NOMO-1 treated with DMSO at 0.1 percent for 48 hours (cell line): Measurements from ENCODE around the gene AGFG2.
A peak's percentile ranks its signal among the peaks of the same experiment; 100 is the strongest.

Experiments
- DNase-seq: peaks from one replicate; lab custom pipeline; 2025; ENCODE audit not compliant: unreplicated experiment; lab: John Stamatoyannopoulos, UW

Gene AGFG2

GRCh38 chr7:100571829-100572116, 32.8 kb downstream of the AGFG2 start:
- no peak for DNase-seq

- no peak for DNase-seq
These were observed 33.4 kb downstream of the AGFG2 start for GRCh38 chr7:100572281-100572948.

- DNase-seq: no peak
These were observed 34.1 kb downstream of the AGFG2 start for GRCh38 chr7:100572949-100573675.

GRCh38 chr7:100573691-100574361, 34.8 kb downstream of the AGFG2 start, which contains the start of gene SAP25:
TSS of gene SAP25 (minus strand) at chr7:100573900. CDS start at chr7:100573742, 158 bp downstream.
- DNase-seq: no peak

- DNase-seq: no peak
These were observed 35.6 kb downstream of the AGFG2 start for GRCh38 chr7:100574362-100575205.

- no peak for DNase-seq
These were observed 36.2 kb downstream of the AGFG2 start for GRCh38 chr7:100575206-100575631.

- DNase-seq: no peak
These were observed 36.9 kb downstream of the AGFG2 start for GRCh38 chr7:100575746-100576383.

GRCh38 chr7:100576384-100576993, 37.5 kb downstream of the AGFG2 start:
- no peak for DNase-seq

GRCh38 chr7:100577103-100577502, 38.1 kb downstream of the AGFG2 start:
- DNase-seq: no peak

GRCh38 chr7:100577507-100577906, 38.5 kb downstream of the AGFG2 start:
- DNase-seq: no peak

GRCh38 chr7:100578246-100579183, 39.5 kb downstream of the AGFG2 start:
- no peak for DNase-seq

GRCh38 chr7:100580466-100581283, 41.7 kb downstream of the AGFG2 start:
- DNase-seq: no peak

GRCh38 chr7:100582041-100582579, 43.1 kb downstream of the AGFG2 start:
- no peak for DNase-seq

- no peak for DNase-seq
These were observed 43.6 kb downstream of the AGFG2 start for GRCh38 chr7:100582650-100583049.

- DNase-seq: peak; percentile 98
These were observed 44.4 kb downstream of the AGFG2 start for GRCh38 chr7:100583132-100584053.

- peak; percentile 97 for DNase-seq
These were observed 45.2 kb downstream of the AGFG2 start for GRCh38 chr7:100584054-100584682.
